HG03378 (cell line): ENCODE data around the gene TAS2R1.
"Not testable (repeated sequence)": the region's sequence is repeated elsewhere in the genome, so short reads cannot be mapped to it uniquely, and the experiment has no call there.

Experiments
- ATAC-seq: cut with Tn5 transposase; IDR thresholded peaks from one replicate; pipeline ENCODE4 v1.9.1; 2021; ENCODE audit warnings: mild to moderate bottlenecking, moderate library complexity; ENCODE audit not compliant: unreplicated experiment

Gene TAS2R1

DNA sequence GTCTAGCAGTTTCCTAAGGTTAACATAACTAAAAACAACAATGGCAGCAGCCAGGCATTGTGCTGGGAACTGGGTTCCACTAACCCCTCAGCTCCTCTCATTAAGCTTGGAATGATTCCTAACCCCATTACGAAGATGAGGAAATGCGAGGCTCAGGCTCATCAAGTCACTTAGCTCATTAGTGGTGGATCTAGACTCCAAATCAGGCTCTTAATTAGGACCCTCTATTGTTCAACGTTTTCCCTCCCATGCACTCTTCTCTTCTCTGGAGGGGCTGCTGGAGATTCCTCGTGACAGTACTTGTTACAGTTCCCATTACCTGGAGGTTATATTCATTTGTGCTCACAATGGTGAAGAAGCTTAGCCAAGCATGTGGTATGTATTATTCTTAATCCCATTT is 6.5 kb downstream of the TAS2R1 start:
- ATAC-seq, result no peak

GRCh38 chr5:9622971-9623421 is 7.2 kb downstream of the TAS2R1 start:
- peak; percentile 49 for ATAC-seq

DNA sequence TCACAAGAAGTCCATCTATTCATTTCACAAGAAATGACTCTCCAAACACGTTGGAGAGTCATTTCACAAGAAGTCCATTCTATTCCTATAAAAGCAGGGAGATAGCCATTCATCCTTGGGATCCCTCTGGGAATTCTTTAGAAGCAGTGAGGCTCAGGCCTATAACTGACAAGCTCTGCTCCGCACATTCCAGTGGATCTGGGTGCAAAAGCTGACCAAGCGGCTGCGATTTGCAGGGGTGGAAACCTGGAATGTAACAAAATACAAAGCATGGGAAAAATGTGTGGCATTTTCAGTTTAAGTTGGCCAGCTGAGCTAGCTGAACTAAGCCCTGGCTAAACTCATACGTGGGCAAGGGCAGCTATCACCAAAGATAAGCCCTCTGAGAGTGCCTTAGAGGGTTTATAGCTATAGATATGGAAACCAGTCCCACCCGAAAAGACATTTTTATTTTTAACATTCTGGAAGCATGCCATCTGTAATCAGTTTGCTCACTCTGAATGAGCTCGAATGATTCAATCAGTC is 8.7 kb downstream of the TAS2R1 start:
- no peak for ATAC-seq

- no peak for ATAC-seq
These were observed 10.6 kb downstream of the TAS2R1 start for GRCh38 chr5:9619331-9620092.

DNA sequence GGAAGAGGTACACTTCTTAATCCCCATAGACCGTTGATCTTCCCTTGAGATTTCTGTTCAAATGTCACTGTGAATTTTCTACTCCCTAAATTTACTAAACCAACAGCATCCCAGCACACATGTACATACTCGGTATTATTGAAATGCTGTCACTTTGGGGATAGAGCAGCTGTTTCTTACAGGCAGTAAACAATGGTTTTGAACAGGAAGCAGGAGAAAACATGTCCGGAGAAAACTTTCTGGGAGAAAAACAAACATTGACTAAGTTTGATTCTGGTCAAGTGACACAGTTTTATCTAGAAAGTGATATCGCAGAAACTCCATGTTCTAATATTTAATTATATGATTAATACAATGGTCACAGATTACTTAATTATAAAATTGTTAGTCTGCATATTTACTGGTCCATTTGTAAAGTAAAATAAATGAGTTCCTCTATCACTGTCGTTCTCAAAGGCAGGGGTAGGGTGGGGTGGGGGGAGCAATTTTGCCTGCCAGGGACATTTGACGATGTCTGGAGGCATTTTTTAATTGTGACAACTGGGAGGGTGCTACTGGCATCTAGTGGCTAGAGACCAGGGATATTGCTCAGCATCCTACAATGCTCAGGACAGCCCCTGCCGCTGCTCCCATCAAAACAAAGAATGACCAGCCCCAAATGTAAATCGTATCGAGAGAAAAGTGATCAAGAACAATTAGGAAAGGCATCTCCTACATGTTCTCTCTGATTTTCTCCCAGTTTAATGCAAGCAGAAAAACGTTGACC is 12.2 kb downstream of the TAS2R1 start:
- no peak for ATAC-seq

- ATAC-seq, result no peak
These were observed 12.9 kb downstream of the TAS2R1 start for GRCh38 chr5:9617221-9617620.

DNA sequence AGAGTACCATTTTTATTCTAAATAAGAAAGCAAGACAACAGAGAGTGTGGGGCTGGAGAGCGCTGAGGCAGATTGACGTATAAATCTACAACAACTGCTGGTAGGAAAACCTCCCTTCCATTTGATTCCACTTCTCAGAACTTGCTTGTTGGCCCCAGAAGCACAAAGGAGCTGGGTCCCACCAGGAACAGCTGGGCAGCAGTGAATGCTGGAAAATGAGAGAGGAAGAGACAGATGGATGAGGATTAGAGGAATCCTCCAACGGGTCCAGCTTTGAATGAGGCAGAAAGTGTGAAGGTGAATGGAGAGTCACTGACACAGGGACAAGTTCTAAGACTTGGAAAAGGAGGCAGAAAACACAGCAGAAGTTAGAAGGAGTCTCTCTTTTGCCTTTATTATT is 14.8 kb downstream of the TAS2R1 start:
- ATAC-seq, result no peak

DNA sequence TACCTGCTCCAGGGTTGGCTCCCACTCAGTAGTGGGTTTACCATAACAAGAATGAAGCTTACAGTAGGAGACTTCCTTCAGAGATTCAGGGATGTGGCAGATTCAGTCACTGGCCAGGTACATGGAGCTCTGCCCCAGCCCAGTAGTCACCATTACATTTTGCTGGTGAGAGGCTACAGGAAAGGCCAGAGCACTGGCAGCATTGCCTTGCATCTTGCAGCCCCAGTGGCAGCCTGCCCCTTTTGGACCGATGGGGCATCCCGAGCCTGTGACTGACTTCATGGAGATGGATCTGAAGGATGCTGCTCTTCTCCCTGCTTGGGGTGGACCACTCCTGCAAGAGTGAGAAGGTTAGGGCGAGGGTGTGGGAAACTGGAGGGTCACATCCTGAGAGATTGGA is 16.8 kb downstream of the TAS2R1 start:
- no peak for ATAC-seq

- no peak for ATAC-seq
These were observed 19.2 kb downstream of the TAS2R1 start for GRCh38 chr5:9610969-9611368.

DNA sequence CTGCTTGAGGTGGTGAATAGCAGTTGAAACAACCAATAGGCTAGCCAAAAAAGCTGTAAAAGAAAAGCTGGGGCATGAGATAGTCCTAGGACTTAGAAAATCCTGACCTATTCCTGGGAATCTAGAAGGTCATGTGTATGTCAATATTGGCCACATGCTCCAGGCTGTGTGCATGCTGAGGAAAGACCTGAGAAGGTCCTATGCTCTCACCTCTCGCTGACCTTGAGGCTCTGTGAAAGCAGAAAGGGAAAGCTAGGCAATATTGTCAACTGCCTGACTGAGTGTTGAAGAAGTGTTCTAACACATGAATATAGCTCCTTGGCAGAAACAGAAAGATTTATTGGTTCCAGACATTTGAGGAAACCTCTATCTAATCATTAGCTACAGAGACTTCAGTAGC is 19.8 kb downstream of the TAS2R1 start:
- no peak for ATAC-seq

DNA sequence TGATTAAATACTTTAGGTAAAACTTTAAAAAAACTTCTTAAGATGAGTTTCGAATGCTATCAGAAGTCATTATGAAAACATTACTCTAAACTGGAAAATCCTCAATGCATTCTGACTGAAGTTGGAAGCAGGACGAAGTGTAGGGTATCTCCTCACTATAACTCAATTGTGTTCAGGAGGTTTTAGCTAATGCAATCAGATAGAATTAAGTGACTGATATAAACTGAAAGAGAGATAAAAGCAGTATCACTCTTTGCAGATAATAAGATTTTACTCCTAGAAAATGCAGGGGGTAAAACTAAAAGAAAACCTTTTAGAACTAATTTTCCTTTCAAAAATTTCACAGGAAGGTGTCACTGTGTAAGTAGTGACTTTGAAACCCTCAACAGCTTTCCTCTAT is 22.1 kb downstream of the TAS2R1 start:
- no peak for ATAC-seq

GRCh38 chr5:9605041-9605838 is 24.9 kb downstream of the TAS2R1 start:
- no peak for ATAC-seq

DNA sequence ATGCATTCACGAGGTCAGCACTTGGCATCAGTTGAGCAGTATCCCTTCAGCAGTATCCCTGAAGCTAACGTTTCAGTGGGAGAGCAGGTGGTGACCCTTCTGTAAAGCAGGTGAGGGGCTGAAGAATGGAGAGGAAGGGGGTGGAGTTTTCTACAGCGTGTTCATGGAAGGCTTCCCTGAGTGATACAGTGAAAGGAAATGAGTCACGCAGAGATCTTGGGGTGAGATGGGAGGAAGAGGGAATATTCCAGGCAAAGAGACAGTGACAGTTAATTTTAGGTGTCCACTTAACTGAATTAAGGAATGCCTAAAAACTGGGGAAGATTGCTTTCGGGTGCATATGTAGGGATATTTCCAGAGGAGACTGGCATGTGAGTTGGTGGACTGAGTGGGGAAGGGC is 25.7 kb downstream of the TAS2R1 start:
- no peak for ATAC-seq

- ATAC-seq, result no peak
These were observed 29.0 kb downstream of the TAS2R1 start for GRCh38 chr5:9601055-9601739.

DNA sequence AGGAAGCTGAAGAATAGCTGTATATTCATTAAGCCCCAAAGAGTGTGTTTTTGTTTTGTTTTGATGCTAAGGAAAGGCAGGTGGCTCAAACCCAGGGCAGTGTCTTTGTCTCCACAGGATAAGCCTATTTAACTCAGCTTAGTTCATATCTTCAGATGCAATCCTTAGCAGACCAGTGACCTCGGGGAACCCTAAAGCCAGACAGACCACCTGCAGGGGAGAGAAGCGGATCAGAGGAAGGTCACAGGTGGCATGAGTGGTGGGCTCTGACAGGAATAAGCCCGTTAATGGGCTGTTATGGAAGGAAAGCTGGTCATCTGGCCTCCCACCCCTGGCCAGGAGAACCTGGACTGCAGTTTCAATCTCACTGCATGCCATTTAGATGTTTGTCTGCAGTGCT is 30.8 kb downstream of the TAS2R1 start:
- ATAC-seq, result no peak

DNA sequence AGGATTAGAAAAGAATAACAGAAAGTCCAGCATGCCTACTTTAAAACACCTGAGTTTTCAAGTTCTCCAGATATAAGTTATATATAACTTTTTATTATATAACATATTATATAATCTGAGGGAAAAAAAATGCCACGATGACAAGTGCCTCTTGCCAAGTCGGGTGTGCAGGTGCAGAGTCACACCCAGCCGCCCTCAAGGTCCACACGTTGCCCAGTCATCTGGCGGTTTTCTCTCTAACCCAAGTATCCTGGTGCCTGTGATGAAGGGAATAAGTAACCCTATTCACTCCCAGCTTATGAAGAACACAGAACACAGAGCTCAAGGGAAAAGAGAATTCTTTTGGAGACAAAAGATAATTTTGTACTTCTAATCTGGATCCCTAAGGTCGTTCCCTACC is 31.8 kb downstream of the TAS2R1 start:
- not testable (repeated sequence) for ATAC-seq

DNA sequence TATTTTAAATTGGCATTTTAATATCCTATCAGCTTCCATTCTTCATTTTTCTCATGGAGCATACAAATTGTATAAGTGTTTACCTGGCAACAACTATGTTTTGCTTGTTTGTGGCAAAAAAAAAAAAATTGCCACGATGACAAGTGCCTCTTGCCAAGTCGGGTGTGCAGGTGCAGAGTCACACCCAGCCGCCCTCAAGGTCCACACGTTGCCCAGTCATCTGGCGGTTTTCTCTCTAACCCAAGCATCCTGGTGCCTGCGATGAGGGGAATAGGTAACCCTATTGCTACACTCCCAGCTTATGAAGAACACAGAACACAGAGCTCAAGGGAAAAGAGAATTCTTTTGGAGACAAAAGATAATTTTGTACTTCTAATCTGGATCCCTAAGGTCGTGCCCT is 32.8 kb downstream of the TAS2R1 start:
- not testable (repeated sequence) for ATAC-seq

DNA sequence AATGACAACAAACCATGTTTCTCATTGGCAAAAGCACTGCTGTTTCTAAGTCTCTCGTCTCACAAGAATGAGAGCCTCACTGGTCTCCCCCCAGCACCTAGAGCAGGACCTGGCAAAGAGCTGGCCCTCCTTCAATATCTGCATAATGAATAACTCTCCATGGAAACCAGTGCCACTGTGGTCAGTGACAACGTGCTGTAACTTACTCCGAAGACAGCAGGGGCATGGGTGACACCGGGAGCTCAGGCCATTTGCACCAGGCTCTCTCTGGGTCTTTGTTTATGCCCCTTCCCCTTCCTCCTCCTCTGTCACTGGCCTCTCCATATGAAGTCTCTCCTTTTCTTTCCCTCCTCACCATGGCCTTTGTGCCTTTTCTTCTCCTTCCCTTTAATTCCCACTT is 33.3 kb downstream of the TAS2R1 start:
- ATAC-seq, result no peak

DNA sequence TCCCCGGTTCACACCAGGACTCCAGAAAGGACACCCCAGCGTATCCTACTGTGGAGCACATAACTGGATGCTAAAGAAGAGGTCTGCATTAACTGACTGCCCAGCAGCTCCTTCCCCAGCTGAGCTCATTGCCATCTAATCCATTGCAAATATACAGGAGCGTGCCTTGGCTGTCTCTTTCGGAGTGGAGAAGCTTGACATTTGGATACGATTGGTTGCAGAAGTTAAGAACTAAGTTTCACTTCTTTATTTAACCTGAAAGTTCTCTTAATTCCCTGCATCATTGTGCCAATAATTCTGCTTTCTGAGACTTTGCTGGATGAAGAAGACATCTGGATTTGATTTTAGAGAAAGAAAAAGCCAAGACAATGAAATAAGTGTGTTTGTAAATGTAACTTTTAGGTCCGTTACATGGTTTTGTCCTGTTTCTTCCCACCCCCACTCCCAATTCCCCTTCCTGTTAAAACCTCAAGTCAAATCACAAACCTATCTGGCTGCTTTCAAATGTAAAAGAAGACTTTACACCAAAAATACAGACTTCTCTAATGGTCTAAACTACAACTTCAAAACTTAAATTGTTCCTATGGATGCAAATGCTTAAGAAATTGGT is 33.9 kb downstream of the TAS2R1 start:
- no peak for ATAC-seq

GRCh38 chr5:9594913-9595312 is 35.2 kb downstream of the TAS2R1 start:
- no peak for ATAC-seq
